Measurements from ENCODE around the gene SMARCB1. TPM values are rescaled to one million over a fixed set of nuclear protein-coding genes. Genes with fewer than 3 reads are reported as not detected.

The SMARCB1 gene
- total and polyA plus RNA-seq, 4 donors, result 24.2 to 53.5 (median 40.0) TPM

DNA sequence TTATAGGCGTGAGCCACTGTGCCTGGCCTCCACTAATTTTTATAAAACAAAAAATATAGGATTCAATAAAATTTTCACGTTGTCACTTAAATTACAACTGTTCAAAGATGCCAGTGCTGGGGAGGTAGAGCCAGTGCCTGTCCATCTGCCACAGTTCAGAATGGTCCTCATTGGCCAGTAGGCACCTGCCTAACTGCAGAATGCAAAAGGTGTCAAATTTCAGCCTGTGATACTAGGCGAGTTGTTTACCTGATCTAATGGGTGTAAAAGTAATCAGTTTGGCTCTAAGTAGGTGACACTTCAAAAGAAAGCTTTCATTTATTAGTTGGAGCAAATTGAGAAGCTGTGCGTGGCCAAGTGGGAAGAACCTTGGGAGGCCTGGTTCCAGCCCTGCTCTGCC, 2.4 kb downstream of the SMARCB1 start:
- no peak overlapping the region for H3K4me3 ChIP-seq (ENCODE audit: low read length in 2 of 2)
- H3K27me3 ChIP-seq (ENCODE audit: control insufficient read depth in 1 of 2, insufficient read depth in 2 of 2, low read length in 1 of 2), result no peaks in the 10 kb centered on the region
- intact Hi-C loops (cut with DNase I), result no loop called here
- H3K36me3 ChIP-seq (ENCODE audit: control insufficient read depth in 1 of 2, insufficient read depth in 2 of 2, low read length in 1 of 2), result no peaks in the 10 kb centered on the region
- ATAC-seq (ENCODE audit: low FRiP score), result no peak
- no peaks in the 10 kb centered on the region for H3K9me3 ChIP-seq (ENCODE audit: control insufficient read depth, low read length)
- H3K27ac ChIP-seq (ENCODE audit: low read depth in 1 of 2, low read length in 2 of 2), result no peak overlapping the region
- H3K4me1 ChIP-seq (ENCODE audit: control insufficient read depth in 1 of 2, insufficient read depth in 2 of 2, low read length in 2 of 2), result no peaks in the 10 kb centered on the region
- WGBS, 2 donors, result 72 to 75% methylated on average over 4 of the region's 4 CpGs
- DNase-seq, result peak in 1 of 2 donors; percentile 8

DNA sequence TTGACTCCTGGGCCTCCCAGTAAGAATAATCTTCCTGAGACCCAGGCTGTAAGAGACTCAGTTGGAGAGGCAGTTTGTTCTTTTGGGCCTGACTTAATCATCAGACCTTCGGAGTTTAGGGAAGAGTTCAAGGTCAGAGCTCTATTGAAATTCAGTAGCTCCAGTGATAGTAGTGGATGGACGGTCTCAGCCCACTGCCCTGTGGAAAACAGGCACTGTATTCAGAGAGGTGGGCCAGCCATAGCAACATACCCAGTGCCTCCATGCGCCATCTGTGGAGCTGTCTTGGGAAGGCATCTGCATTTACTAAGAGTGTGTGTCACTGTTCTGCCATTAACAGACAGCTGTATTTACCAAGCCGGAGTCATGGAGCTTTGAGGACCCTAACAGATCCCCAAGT, 2.9 kb downstream of the SMARCB1 start:
- Histone ChIP-seq H3K27me3 (ENCODE audit: control insufficient read depth in 1 of 2, insufficient read depth in 2 of 2, low read length in 1 of 2) (no peaks in the 10 kb centered on the region), H3K4me3 (ENCODE audit: low read length in 2 of 2) (no peak overlapping the region), H3K9me3 (ENCODE audit: control insufficient read depth, low read length) (no peaks in the 10 kb centered on the region), H3K36me3 (ENCODE audit: control insufficient read depth in 1 of 2, insufficient read depth in 2 of 2, low read length in 1 of 2) (peaks cover 0 to 3% of the 10 kb centered on the region in 2 donors), H3K27ac (ENCODE audit: low read depth in 1 of 2, low read length in 2 of 2) (no peak overlapping the region), H3K4me1 (ENCODE audit: control insufficient read depth in 1 of 2, insufficient read depth in 2 of 2, low read length in 2 of 2) (no peaks in the 10 kb centered on the region)
- DNase-seq, result no peak
- intact Hi-C loops (cut with DNase I), result no loop called here
- no peak for ATAC-seq (ENCODE audit: low FRiP score)
- 82 to 86% methylated on average over 4 of the region's 4 CpGs for WGBS, 2 donors

DNA sequence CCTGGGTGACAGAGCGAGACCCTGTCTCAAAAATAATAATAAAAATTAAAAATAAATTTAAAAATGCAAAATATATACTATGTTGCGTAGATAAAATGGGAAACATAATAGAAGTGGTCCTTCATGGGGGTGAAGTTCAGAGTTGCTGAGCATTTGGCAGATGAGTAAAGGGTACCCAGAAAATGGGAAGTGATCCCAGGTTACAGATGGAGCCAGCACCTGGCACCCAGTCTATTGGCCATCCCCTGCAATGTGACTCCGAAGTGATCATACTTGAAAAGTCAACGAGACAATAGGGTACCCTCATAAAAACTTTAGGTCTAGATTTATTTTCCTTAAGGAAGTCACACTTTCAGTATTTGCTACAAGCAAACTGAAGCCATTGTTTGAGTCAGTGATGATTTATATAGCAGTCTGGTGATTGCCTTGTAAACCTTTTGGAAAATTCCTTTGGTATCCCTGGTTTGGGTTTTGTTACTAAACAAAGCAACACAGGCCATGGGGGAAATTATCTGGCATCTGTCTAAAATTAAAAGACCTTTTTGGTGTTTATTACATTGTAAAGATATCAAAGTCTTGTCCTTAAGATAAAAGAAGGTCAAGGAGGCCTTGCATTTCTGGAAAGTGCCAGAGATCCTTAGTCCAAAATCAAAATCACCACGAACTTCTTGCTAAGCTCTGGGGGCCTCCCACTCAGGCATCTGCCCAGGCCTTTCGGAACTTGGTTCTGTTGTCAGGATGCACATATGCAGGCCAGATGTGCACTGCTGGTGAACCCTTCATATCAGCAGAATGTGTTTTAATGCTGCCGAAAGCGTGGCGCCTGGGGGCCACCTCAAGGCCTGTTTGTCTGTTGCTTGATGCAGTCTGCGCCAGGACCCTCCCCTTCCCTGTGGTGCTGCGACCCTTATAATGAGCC, 4.3 kb downstream of the SMARCB1 start:
- Histone ChIP-seq H3K9me3 (ENCODE audit: control insufficient read depth, low read length) (no peaks in the 10 kb centered on the region), H3K36me3 (ENCODE audit: control insufficient read depth in 1 of 2, insufficient read depth in 2 of 2, low read length in 1 of 2) (peaks cover 0 to 3% of the 10 kb centered on the region in 2 donors), H3K4me3 (ENCODE audit: low read length in 2 of 2) (no peak overlapping the region), H3K4me1 (ENCODE audit: control insufficient read depth in 1 of 2, insufficient read depth in 2 of 2, low read length in 2 of 2) (no peaks in the 10 kb centered on the region), H3K27me3 (ENCODE audit: control insufficient read depth in 1 of 2, insufficient read depth in 2 of 2, low read length in 1 of 2) (no peaks in the 10 kb centered on the region), H3K27ac (ENCODE audit: low read depth in 1 of 2, low read length in 2 of 2) (no peak overlapping the region)
- 56 to 64% methylated on average over 11 of the region's 11 CpGs for WGBS, 2 donors
- no peak for ATAC-seq (ENCODE audit: low FRiP score)
- no peak for DNase-seq
- intact Hi-C loops (cut with DNase I), result no loop called here

DNA sequence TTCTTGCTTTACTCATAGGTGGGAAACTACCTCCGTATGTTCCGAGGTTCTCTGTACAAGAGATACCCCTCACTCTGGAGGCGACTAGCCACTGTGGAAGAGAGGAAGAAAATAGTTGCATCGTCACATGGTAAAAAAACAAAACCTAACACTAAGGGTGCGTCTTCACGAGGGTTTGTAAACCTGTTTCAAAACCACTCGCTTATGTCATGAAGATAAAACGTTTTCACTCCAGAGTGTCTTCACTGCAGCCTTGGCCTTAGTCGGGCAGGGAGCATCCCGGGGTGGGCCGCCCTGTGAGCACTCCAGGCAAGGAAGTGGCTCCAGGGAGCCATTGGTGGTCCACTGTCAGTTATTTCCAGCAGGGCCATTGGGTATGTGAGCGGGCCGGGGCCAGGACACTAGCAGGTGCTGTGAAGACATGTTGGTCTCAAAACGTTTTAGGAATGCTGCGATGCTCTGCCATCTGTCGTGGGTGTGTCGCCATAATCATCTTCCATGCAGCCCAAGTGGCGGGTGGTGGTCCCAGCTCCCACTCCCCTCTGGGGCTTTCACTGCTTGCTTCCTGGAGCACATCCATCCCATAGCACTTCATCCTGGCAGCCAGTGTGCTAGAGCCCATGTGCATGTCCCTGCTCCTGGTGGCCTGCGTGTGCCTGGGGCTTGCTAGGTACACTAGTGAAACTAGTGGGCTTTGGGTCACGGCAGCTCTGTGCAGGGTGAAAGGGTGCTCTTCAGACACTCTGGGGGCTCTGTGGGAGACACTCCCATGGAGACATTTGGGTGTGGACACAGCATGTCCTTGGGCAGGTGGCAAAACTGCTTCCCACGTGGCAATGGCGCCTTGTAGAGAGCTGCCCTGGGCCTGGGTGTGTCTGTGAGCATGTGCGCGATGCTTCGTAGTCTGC, 5.2 kb downstream of the SMARCB1 start:
- 85 to 86% methylated on average over 25 of the region's 25 CpGs for WGBS, 2 donors
- H3K27me3 ChIP-seq (ENCODE audit: control insufficient read depth in 1 of 2, insufficient read depth in 2 of 2, low read length in 1 of 2), result no peaks in the 10 kb centered on the region
- H3K36me3 ChIP-seq (ENCODE audit: control insufficient read depth in 1 of 2, insufficient read depth in 2 of 2, low read length in 1 of 2), result peaks cover 0 to 3% of the 10 kb centered on the region in 2 donors
- H3K4me3 ChIP-seq (ENCODE audit: low read length in 2 of 2), result no peak overlapping the region
- no peak for ATAC-seq (ENCODE audit: low FRiP score)
- DNase-seq, result no peak
- H3K9me3 ChIP-seq (ENCODE audit: control insufficient read depth, low read length), result no peaks in the 10 kb centered on the region
- H3K4me1 ChIP-seq (ENCODE audit: control insufficient read depth in 1 of 2, insufficient read depth in 2 of 2, low read length in 2 of 2), result no peaks in the 10 kb centered on the region
- no peak overlapping the region for H3K27ac ChIP-seq (ENCODE audit: low read depth in 1 of 2, low read length in 2 of 2)
- intact Hi-C loops (cut with DNase I), result no loop called here

DNA sequence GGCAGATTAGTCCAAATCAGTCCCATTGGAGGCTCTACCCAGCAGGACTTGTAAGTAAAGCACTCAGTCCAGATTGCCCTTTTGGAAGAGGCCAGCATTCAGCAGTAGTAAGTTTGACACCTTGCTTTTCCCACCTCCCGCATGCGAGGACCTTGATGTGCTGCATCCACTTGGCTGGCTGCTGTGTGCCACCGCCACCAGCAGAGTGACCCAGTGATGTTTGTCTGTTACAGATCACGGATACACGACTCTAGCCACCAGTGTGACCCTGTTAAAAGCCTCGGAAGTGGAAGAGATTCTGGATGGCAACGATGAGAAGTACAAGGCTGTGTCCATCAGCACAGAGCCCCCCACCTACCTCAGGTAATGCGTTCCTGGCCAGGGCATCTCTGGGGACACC, 6.6 kb downstream of the SMARCB1 start:
- peaks cover 0 to 3% of the 10 kb centered on the region in 2 donors for H3K36me3 ChIP-seq (ENCODE audit: control insufficient read depth in 1 of 2, insufficient read depth in 2 of 2, low read length in 1 of 2)
- intact Hi-C loops (cut with DNase I), result no loop called here
- H3K27ac ChIP-seq (ENCODE audit: low read depth in 1 of 2, low read length in 2 of 2), result no peak overlapping the region
- no peaks in the 10 kb centered on the region for H3K27me3 ChIP-seq (ENCODE audit: control insufficient read depth in 1 of 2, insufficient read depth in 2 of 2, low read length in 1 of 2)
- H3K4me3 ChIP-seq (ENCODE audit: low read length in 2 of 2), result no peak overlapping the region
- H3K9me3 ChIP-seq (ENCODE audit: control insufficient read depth, low read length), result no peaks in the 10 kb centered on the region
- WGBS, 2 donors, result 82 to 85% methylated on average over 8 of the region's 8 CpGs
- DNase-seq (no peak), ATAC-seq (ENCODE audit: low FRiP score) (no peak)
- H3K4me1 ChIP-seq (ENCODE audit: control insufficient read depth in 1 of 2, insufficient read depth in 2 of 2, low read length in 2 of 2), result no peaks in the 10 kb centered on the region

DNA sequence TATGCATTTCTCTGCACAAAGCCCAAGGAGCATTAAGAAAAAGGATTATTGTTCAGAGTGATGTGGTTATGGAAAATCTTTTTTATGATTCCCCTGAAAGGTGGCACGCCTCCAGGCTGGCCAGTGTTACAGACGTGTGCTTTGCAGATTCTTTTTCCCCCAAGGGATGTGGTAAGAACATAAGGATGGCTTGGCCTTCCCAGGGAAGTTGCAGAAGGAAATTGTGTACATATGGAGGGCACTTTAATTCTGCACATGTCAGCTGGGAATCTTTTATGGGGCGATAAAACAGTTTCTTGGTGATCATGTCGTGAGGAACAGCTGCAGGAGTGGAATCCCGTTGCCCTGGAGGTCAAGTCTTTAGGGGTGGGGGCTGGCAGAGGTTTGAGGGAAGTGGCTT, 9.7 kb downstream of the SMARCB1 start:
- Histone ChIP-seq H3K4me1 (ENCODE audit: control insufficient read depth in 1 of 2, insufficient read depth in 2 of 2, low read length in 2 of 2) (no peaks in the 10 kb centered on the region), H3K9me3 (ENCODE audit: control insufficient read depth, low read length) (no peaks in the 10 kb centered on the region), H3K36me3 (ENCODE audit: control insufficient read depth in 1 of 2, insufficient read depth in 2 of 2, low read length in 1 of 2) (peaks cover 3 to 4% of the 10 kb centered on the region in 2 donors), H3K27ac (ENCODE audit: low read depth in 1 of 2, low read length in 2 of 2) (no peak overlapping the region), H3K27me3 (ENCODE audit: control insufficient read depth in 1 of 2, insufficient read depth in 2 of 2, low read length in 1 of 2) (no peaks in the 10 kb centered on the region), H3K4me3 (ENCODE audit: low read length in 2 of 2) (no peak overlapping the region)
- peak in 1 of 2 donors; percentile 17 for DNase-seq
- no peak for ATAC-seq (ENCODE audit: low FRiP score)
- WGBS, 2 donors, result 47 to 63% methylated on average over 5 of the region's 5 CpGs
- intact Hi-C loops (cut with DNase I), result no loop called here

DNA sequence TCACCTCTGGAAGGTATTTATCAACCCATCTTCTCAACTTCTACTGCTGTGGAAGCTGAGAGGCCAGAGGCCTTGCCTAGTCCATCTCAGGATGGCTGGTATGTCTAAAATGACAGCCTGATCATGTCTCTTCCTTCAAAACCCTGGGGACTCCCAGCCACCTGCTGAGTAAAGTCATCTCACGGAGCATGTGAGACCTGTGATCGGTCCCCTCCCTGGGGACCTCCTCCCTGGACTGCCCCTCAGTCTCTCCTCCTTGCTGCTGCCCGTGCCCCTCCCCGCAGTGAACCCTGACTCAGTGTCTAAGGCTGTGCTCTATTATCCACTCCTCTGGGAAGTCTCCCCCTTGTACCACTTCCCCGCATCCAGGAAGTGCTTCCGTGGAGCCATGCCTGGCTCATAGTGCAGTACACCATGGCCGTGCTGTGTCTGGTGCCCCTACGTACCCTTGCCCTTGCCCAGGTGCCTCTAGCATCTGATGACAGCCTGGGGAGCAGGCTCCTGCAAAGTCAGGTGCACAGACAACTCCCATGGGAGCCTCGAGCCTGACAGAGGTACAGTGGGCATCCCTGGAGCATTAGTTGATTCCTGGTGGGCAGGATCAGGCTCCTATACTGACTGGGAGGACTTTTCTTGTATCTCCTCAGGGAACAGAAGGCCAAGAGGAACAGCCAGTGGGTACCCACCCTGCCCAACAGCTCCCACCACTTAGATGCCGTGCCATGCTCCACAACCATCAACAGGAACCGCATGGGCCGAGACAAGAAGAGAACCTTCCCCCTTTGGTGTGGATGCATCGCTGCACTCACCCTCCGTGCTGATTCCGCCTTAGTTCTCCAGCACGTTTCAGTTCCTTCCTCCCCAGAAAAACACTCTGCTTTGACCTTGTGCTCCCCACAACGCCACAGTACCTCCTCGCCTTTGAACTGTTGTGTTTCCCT, 13.8 kb downstream of the SMARCB1 start:
- peak in 1 of 2 donors; percentile 24 for DNase-seq
- H3K36me3 ChIP-seq (ENCODE audit: control insufficient read depth in 1 of 2, insufficient read depth in 2 of 2, low read length in 1 of 2), result peaks cover 4 to 17% of the 10 kb centered on the region in 2 donors
- no peaks in the 10 kb centered on the region for H3K9me3 ChIP-seq (ENCODE audit: control insufficient read depth, low read length)
- no peak for ATAC-seq (ENCODE audit: low FRiP score)
- no peaks in the 10 kb centered on the region for H3K27me3 ChIP-seq (ENCODE audit: control insufficient read depth in 1 of 2, insufficient read depth in 2 of 2, low read length in 1 of 2)
- no peaks in the 10 kb centered on the region for H3K4me1 ChIP-seq (ENCODE audit: control insufficient read depth in 1 of 2, insufficient read depth in 2 of 2, low read length in 2 of 2)
- no peak overlapping the region for H3K27ac ChIP-seq (ENCODE audit: low read depth in 1 of 2, low read length in 2 of 2)
- 92 to 94% methylated on average over 18 of the region's 18 CpGs for WGBS, 2 donors
- intact Hi-C loops (cut with DNase I), result no loop called here
- no peak overlapping the region for H3K4me3 ChIP-seq (ENCODE audit: low read length in 2 of 2)

DNA sequence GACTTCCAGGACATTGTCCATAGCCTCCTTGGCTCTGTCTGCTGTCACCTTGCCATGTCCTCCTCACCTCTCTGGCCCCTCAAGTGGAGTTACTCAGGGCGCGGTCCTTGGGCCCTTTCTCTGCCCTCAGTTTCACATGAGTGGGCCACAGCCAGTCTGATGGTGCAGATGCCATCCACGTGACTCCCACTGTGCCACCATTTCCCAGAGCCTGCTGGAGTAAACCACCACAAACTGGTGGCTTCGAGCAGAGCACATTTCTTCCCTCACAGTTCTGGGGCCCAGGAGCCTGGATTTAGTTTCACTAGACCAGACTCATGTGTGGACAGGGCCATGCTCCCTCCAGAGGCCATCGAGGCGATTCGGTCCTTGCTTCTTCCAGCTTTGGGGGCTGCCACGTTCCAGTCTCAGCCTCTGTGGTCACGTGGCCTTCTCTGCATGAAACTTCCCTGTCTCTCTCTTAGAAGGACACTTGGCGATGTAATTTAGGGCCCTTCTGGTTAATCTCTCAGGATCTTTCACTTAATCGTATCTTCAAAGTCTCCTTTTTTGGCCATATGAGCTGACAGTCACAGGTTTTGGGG, 14.6 kb downstream of the SMARCB1 start:
- no peak overlapping the region for H3K4me3 ChIP-seq (ENCODE audit: low read length in 2 of 2)
- H3K27me3 ChIP-seq (ENCODE audit: control insufficient read depth in 1 of 2, insufficient read depth in 2 of 2, low read length in 1 of 2), result no peaks in the 10 kb centered on the region
- no peak overlapping the region for H3K27ac ChIP-seq (ENCODE audit: low read depth in 1 of 2, low read length in 2 of 2)
- no peaks in the 10 kb centered on the region for H3K4me1 ChIP-seq (ENCODE audit: control insufficient read depth in 1 of 2, insufficient read depth in 2 of 2, low read length in 2 of 2)
- intact Hi-C loops (cut with DNase I), result no loop called here
- ATAC-seq (ENCODE audit: low FRiP score), result no peak
- DNase-seq, result peak in 1 of 2 donors; percentile 32
- WGBS, 2 donors, result 86 to 88% methylated on average over 11 of the region's 11 CpGs
- H3K9me3 ChIP-seq (ENCODE audit: control insufficient read depth, low read length), result no peaks in the 10 kb centered on the region
- peaks cover 4 to 20% of the 10 kb centered on the region in 2 donors for H3K36me3 ChIP-seq (ENCODE audit: control insufficient read depth in 1 of 2, insufficient read depth in 2 of 2, low read length in 1 of 2)

All from aorta (tissue), 5 donors.